Left lung (tissue), 10 donors: Measurements from ENCODE around the gene CAPZB. TPM values are rescaled to one million over a fixed set of nuclear protein-coding genes. Genes with fewer than 3 reads are reported as not detected.
A peak's percentile ranks its signal among the peaks of the same experiment; 100 is the strongest.

Experiments used
- ATAC-seq: fragments of 200-7000 bp; cut with Tn5 transposase; one replicate; pipeline ENCODE4 v1.9.1; 2020; ENCODE audit warnings: moderate library complexity
- DNase-seq, 4 donors: peaks; one replicate each; pipeline ENCODE4 v3.0.0-alpha.2; 2013 to 2020
- H3K27ac ChIP-seq, 2 donors: fragments of 200-600 bp; sonication (generic) in 1 of 2; one replicate each; pipeline versions ENCODE4 v1.5.0 to v1.8.0; 2020 to 2021
- H3K27me3 ChIP-seq, 2 donors: fragments of 200-600 bp; sonication (generic) in 1 of 2; one replicate each; pipeline versions ENCODE4 v1.5.0 to v1.8.0; 2020 to 2021
- H3K36me3 ChIP-seq, 2 donors: fragments of 200-600 bp; sonication (generic) in 1 of 2; one replicate each; pipeline versions ENCODE4 v1.5.0 to v1.8.0; 2020 to 2021
- H3K4me1 ChIP-seq, 2 donors: fragments of 200-600 bp; one replicate each; pipeline ENCODE4 v1.8.0; 2021
- H3K4me3 ChIP-seq, 2 donors: fragments of 200-600 bp; sonication (generic) in 1 of 2; one replicate each; pipeline versions ENCODE4 v1.5.0 to v1.8.0; 2020 to 2021; ENCODE audit warnings: mild to moderate bottlenecking in 1 of 2
- H3K9me3 ChIP-seq, 2 donors: fragments of 200-600 bp; sonication (generic) in 1 of 2; one replicate each; pipeline versions ENCODE4 v1.5.0 to v1.8.0; 2020 to 2021
- intact Hi-C, 2 donors: fragments of 100-400 bp; cut with DNase I; formaldehyde crosslinking; loops; one replicate each; pipeline versions ENCODE4 v1.11.2 to v1.14.2; 2022
- polyA plus RNA-seq, 6 donors: library from polyadenylated mRNA; unstranded; fragments of 120-200 nt; gene quantifications; one replicate each; pipeline ENCODE4 v1.2.1, GENCODE V29; 2013; ENCODE audit not compliant: insufficient read length in 6 of 6
- total RNA-seq, 2 donors: library from RNA; stranded (reverse); fragmentation: NEBNext Ultra II Directional; extraction: Animal tissue kit (Norgen Biotek cat#: 25700); gene quantifications; one replicate each; pipeline ENCODE4 v1.2.1, GENCODE V29; 2021
- TF ChIP-seq, protein P1 (sequence below), 2 donors: fragments of 200-600 bp; sonication (generic) in 1 of 2; IDR thresholded peaks; one replicate each; pipeline versions ENCODE4 v1.5.0 to v1.8.0; 2021; ENCODE audit warnings: antibody characterized with exemption in 2 of 2
- donor health status: DM: no; HTN: yes; CAD: no.
- donor health status: DM: no; HTN: no; CAD: no.

The CAPZB gene
- total and polyA plus RNA-seq, 8 donors, result 223 to 327 (median 256) TPM

DNA sequence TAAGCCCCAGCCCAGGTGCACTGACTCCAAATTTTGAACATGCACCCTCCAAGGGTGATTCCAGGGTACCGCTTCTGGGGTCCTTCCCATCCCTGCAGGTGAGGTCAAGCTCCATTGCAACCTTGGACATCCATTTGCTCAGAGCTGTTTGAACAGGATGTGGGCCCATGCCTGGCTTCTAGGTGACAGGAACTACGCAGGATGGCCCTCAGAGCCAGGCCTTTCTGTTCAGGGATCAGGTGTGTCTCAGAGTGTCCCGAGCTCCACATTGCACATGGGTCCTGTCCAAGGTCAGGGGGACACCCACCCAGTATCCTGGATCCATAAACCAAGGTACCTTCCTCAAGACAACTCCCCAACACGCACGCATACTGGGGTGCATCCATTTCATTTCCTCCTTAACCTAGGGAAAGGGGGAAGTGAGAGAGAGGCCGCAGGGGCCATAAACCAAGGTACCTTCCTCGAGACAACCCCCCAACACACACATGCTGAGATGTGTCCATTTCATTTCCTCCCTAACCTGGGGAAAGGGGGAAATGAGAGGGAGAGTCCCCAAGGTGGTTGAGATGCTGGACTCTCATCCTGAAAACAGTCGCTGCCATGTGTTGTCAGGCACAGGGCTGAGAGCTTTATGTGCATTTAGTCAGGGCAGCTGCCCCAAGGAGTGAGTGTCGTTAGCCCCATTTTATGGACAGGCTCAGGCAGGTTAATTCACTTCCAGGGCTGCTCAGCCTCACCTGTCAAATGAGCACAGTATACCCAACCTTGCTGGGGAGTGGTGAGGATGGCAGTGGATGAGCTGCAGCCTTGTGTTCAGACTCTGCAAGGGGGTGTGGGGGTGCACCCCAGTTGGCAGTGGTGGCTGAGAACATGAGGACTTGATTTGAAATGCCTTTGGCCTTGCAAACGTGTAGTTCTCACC lies 171.1 kb downstream of the CAPZB start:
- H3K36me3 ChIP-seq, result peaks cover 0 to 19% of the 10 kb centered on the region in 2 donors
- DNase-seq (no peak), ATAC-seq (no peak)
- intact Hi-C loops, result no loop called here
- TF ChIP-seq, protein P1, sequence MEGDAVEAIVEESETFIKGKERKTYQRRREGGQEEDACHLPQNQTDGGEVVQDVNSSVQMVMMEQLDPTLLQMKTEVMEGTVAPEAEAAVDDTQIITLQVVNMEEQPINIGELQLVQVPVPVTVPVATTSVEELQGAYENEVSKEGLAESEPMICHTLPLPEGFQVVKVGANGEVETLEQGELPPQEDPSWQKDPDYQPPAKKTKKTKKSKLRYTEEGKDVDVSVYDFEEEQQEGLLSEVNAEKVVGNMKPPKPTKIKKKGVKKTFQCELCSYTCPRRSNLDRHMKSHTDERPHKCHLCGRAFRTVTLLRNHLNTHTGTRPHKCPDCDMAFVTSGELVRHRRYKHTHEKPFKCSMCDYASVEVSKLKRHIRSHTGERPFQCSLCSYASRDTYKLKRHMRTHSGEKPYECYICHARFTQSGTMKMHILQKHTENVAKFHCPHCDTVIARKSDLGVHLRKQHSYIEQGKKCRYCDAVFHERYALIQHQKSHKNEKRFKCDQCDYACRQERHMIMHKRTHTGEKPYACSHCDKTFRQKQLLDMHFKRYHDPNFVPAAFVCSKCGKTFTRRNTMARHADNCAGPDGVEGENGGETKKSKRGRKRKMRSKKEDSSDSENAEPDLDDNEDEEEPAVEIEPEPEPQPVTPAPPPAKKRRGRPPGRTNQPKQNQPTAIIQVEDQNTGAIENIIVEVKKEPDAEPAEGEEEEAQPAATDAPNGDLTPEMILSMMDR (IDR thresholded peaks at IDR 0.05), result no peak
- no peak overlapping the region for H3K4me3 ChIP-seq
- H3K27me3 ChIP-seq, result no peaks in the 10 kb centered on the region
- peak overlapping the region in 1 of 2 donors; percentile 64 for H3K27ac ChIP-seq
- H3K9me3 ChIP-seq, result no peaks in the 10 kb centered on the region
- peaks cover 16 to 52% of the 10 kb centered on the region in 2 donors for H3K4me1 ChIP-seq

DNA sequence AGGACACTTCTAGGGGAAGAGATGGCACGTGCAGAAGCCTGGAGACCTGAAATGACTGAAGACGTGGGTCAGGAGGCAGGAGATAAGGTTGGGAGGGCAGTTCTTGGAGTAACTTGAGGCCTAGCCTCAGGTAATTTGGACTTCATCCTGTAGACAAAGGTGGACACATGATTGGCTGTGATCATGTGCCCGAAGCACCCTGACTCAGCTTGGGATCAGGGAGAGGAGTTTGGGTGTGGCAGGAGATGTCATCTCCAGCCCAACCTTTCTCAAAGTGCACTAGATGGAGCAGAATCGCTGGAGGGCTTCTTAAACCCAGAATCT lies 171.7 kb downstream of the CAPZB start:
- peaks cover 16 to 52% of the 10 kb centered on the region in 2 donors for H3K4me1 ChIP-seq
- intact Hi-C loops, result no loop called here
- H3K9me3 ChIP-seq, result no peaks in the 10 kb centered on the region
- TF ChIP-seq, protein P1 (IDR thresholded peaks at IDR 0.05), result no peak
- ATAC-seq (no peak), DNase-seq (no peak)
- no peak overlapping the region for H3K4me3 ChIP-seq
- H3K36me3 ChIP-seq, result peaks cover 0 to 13% of the 10 kb centered on the region in 2 donors
- H3K27me3 ChIP-seq, result no peaks in the 10 kb centered on the region
- peak overlapping the region in 1 of 2 donors; percentile 48 for H3K27ac ChIP-seq

DNA sequence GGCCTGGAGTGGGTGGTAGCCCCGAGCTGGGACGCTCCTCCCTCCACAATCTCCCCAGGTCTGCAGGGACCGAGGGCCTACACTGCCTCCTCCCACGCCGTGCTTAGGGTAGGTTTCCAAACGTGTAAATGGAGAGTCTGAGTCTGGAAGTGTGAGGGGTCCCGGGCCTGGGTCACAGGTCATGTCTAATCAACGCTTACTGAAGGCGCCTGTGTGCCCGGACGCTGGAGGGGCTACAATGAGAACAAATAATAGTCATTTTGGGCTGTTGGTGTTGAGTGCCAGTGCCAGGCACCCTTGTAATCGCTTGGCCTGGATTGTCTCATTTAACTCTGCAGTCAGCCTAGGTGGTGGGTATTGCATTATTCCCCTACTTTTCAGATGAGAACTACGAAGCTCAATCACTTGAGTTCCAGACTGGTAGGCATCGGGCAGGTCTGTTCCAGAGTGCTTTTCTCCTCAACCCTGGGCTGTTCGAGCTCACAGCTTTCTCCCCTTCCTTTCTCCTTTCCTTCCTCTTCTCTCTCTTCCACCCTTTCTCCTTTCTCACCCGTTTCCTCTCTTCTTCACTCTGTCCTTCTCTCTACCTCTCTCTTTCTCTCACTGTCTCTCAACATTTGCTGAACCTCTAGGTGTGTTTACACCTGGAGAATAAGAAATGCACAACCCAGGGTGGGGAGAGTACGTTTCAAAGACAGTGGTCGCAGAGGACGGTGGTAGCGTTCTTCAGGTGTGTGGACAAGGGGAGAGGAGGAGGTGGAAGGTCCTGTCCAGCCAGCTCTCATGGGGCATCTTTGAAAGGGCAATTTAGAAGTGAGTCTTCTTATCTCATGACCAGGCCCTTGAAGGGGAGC lies 172.3 kb downstream of the CAPZB start:
- no peak for ATAC-seq
- peaks cover 0 to 12% of the 10 kb centered on the region in 2 donors for H3K36me3 ChIP-seq
- H3K27me3 ChIP-seq, result no peaks in the 10 kb centered on the region
- TF ChIP-seq, protein P1 (IDR thresholded peaks at IDR 0.05), result no peak
- peak overlapping the region; percentile 86 to 94 for H3K4me3 ChIP-seq
- peak overlapping the region; percentile 75 to 89 for H3K27ac ChIP-seq
- intact Hi-C loops, result no loop called here
- DNase-seq, result no peak
- H3K9me3 ChIP-seq, result no peaks in the 10 kb centered on the region
- H3K4me1 ChIP-seq, result peaks cover 16 to 52% of the 10 kb centered on the region in 2 donors

DNA sequence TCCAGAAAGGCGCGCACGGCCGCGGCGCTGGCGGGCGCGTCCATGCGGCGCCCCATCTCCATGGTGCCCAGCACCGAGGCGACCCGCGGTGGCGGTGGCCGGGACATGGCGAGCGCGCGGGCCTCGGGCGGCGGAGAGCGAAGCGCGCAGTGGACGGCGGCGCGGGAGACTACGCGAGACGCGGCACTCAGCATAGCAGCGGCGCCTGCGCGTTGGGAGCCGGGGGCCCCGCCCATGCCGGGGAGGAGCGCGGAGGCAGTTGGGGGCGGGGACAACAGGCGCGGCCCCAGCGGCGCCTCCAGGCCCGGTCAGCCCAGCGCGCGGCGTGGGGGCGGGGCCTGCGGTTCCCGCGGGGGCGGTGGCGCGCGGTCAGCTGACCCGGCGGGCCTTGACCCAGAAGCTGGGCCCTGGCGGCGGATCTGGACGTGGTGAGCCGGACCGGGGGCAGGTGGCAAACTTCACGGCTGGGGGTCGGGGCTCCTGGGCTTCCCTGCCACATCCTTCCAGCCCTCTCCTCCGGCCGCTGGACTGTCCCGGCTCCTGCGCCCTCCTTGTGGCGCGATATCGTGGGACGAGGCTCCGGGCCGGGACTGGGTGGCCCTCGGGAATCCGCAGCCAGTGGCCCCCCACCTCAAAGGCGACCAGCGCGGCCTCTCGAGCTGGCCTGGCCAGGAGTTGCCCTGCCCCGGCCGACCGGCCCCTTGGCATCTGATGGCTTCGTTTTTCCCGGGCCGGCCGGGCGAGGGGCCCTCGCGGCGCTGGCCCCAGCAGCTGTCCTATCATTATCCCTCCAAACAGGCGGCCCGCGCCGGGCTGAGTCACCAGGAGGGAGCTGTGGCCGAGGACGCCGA lies 173.2 kb downstream of the CAPZB start, which contains the start of the genes AKR7A2 and SLC66A1:
AKR7A2 (minus strand) TSS at position 214 of the 851 bp plus-strand sequence; CDS start at position 194, 20 bp downstream.
SLC66A1 (plus strand) TSS at position 396 of the 851 bp plus-strand sequence. CDS start 5,352 bp downstream, outside the sequence.
- H3K27ac ChIP-seq, result peak within 1 kb of the TSS; percentile 75 to 89
- H3K27me3 ChIP-seq, result no peaks in the 10 kb centered on the region
- ATAC-seq (peak; percentile 97), DNase-seq (peak; percentile 89 to 99 (median 94))
- peaks cover 0 to 14% of the 10 kb centered on the region in 2 donors for H3K36me3 ChIP-seq
- no peaks in the 10 kb centered on the region for H3K9me3 ChIP-seq
- intact Hi-C loops, result no loop called here
- H3K4me3 ChIP-seq, result peak within 1 kb of the TSS; percentile 86 to 94
- TF ChIP-seq, protein P1 (IDR thresholded peaks at IDR 0.05), result peak in 1 of 2 donors; percentile 5
- H3K4me1 ChIP-seq, result peaks cover 16 to 52% of the 10 kb centered on the region in 2 donors
